MM.1S (cell line): ENCODE results near the gene PHETA1.

ENCODE experiments used
- DNase-seq: peaks from one replicate; pipeline ENCODE4 v3.0.0-alpha.2; 2015
- H2AFZ ChIP-seq: fragments of 300-600 bp; sonication (generic); 2 replicates; pipeline ENCODE4 v1.6.0; 2016; ENCODE audit warnings: antibody characterized with exemption, low read length
- H3F3A ChIP-seq: fragments of 300-600 bp; sonication (generic); 2 replicates; pipeline ENCODE4 v1.6.1; 2016; ENCODE audit warnings: mild to moderate bottlenecking, antibody characterized with exemption, low read length, moderate library complexity, mixed read lengths; ENCODE audit not compliant: insufficient read depth
- H3K27ac ChIP-seq: fragments of 300-600 bp; sonication (generic); 2 replicates; pipeline ENCODE4 v1.5.1; 2016; ENCODE audit warnings: mild to moderate bottlenecking, low read length
- H3K27me3 ChIP-seq: fragments of 300-600 bp; sonication (generic); replicated peaks from 2 replicates; pipeline ENCODE4 v1.6.0; 2016; ENCODE audit warnings: low read length; ENCODE audit not compliant: insufficient read depth
- H3K36me3 ChIP-seq: fragments of 300-600 bp; sonication (generic); replicated peaks from 2 replicates; pipeline ENCODE4 v1.6.1; 2016; ENCODE audit warnings: mild to moderate bottlenecking, low read length, mixed read lengths; ENCODE audit not compliant: insufficient read depth
- H3K4me1 ChIP-seq: fragments of 300-600 bp; sonication (generic); 2 replicates; pipeline ENCODE4 v1.6.1; 2016; ENCODE audit warnings: low read length, mixed read lengths
- H3K4me2 ChIP-seq: fragments of 300-600 bp; sonication (generic); 2 replicates; pipeline ENCODE4 v1.6.0; 2016; ENCODE audit warnings: low read depth, low read length
- H3K4me3 ChIP-seq: fragments of 300-600 bp; sonication (generic); 2 replicates; pipeline ENCODE4 v1.5.1; 2016; ENCODE audit warnings: low read length, mixed read lengths
- H3K79me2 ChIP-seq: fragments of 300-600 bp; sonication (generic); 2 replicates; pipeline ENCODE4 v1.6.1; 2016; ENCODE audit warnings: mixed run types, low read length, mixed read lengths
- H3K9ac ChIP-seq: fragments of 300-600 bp; sonication (generic); 2 replicates; pipeline ENCODE4 v1.6.1; 2016; ENCODE audit warnings: low read length, mixed read lengths
- H3K9me2 ChIP-seq: fragments of 300-600 bp; sonication (generic); replicated peaks from 2 replicates; pipeline ENCODE4 v1.6.1; 2016; ENCODE audit warnings: mild to moderate bottlenecking, low read length, mixed read lengths; ENCODE audit not compliant: insufficient read depth
- H3K9me3 ChIP-seq: fragments of 300-600 bp; sonication (generic); replicated peaks from 2 replicates; pipeline ENCODE4 v1.6.1; 2016; ENCODE audit warnings: mild to moderate bottlenecking, low read length, mixed read lengths; ENCODE audit not compliant: insufficient read depth
- H4K20me1 ChIP-seq: fragments of 300-600 bp; sonication (generic); 2 replicates; pipeline ENCODE4 v1.6.1; 2016; ENCODE audit warnings: mild to moderate bottlenecking, low read length, moderate library complexity, mixed read lengths; ENCODE audit not compliant: insufficient read depth
- CTCF ChIP-seq: fragments of 300-600 bp; sonication (generic); IDR thresholded peaks from 2 replicates; pipeline ENCODE4 v1.5.1; 2016; ENCODE audit warnings: antibody characterized with exemption, low read length, mixed read lengths
- EZH2 ChIP-seq: fragments of 300-600 bp; sonication (generic); optimal IDR thresholded peaks from 2 replicates; pipeline ENCODE3; 2017; ENCODE audit warnings: low read depth, mild to moderate bottlenecking, antibody characterized with exemption, low read length, mixed read lengths
- EZH2phosphoT487 ChIP-seq: fragments of 300-600 bp; sonication (generic); IDR thresholded peaks from 2 replicates; pipeline ENCODE4 v1.6.1; 2018; ENCODE audit warnings: antibody characterized with exemption, low read length

PHETA1 gene

GRCh38 chr12:111312708-111313107 lies 56.2 kb downstream of the PHETA1 start:
- Histone ChIP-seq H3K36me3 (no peaks in the 10 kb centered on the region), H3K9ac (no peak overlapping the region), H3K4me2 (no peak overlapping the region), H4K20me1 (no peaks in the 10 kb centered on the region), H3K9me3 (no peaks in the 10 kb centered on the region), H2AFZ (no peak overlapping the region), H3K27me3 (no peaks in the 10 kb centered on the region), H3K79me2 (no peaks in the 10 kb centered on the region), H3K4me3 (no peak overlapping the region), H3K4me1 (no peaks in the 10 kb centered on the region), H3K9me2 (no peaks in the 10 kb centered on the region), H3F3A (no peaks in the 10 kb centered on the region), H3K27ac (no peak overlapping the region)
- TF ChIP-seq CTCF: no peak
- TF ChIP-seq EZH2phosphoT487: no peak
- DNase-seq: no peak

GRCh38 chr12:111312016-111312415 lies 56.9 kb downstream of the PHETA1 start:
- no peaks in the 10 kb centered on the region for H3K27me3 ChIP-seq
- no peak overlapping the region for H3K4me3 ChIP-seq
- no peaks in the 10 kb centered on the region for H4K20me1 ChIP-seq
- no peaks in the 10 kb centered on the region for H3K79me2 ChIP-seq
- no peak for DNase-seq
- H3F3A ChIP-seq: no peaks in the 10 kb centered on the region
- H3K9me2 ChIP-seq: no peaks in the 10 kb centered on the region
- H3K36me3 ChIP-seq: no peaks in the 10 kb centered on the region
- H3K9me3 ChIP-seq: no peaks in the 10 kb centered on the region
- no peak for TF ChIP-seq CTCF
- no peak for TF ChIP-seq EZH2
- TF ChIP-seq EZH2phosphoT487: no peak
- no peak overlapping the region for H3K9ac ChIP-seq
- H3K27ac ChIP-seq: no peak overlapping the region
- no peaks in the 10 kb centered on the region for H3K4me1 ChIP-seq
- H3K4me2 ChIP-seq: no peak overlapping the region
- no peak overlapping the region for H2AFZ ChIP-seq

- no peaks in the 10 kb centered on the region for H3K4me1 ChIP-seq
- H3K27me3 ChIP-seq: no peaks in the 10 kb centered on the region
- H3K9me2 ChIP-seq: no peaks in the 10 kb centered on the region
- no peak for DNase-seq
- TF ChIP-seq EZH2 (no peak), EZH2phosphoT487 (no peak), CTCF (no peak)
- H3K9ac ChIP-seq: no peak overlapping the region
- H3K4me2 ChIP-seq: no peak overlapping the region
- H4K20me1 ChIP-seq: no peaks in the 10 kb centered on the region
- no peak overlapping the region for H3K4me3 ChIP-seq
- H2AFZ ChIP-seq: no peak overlapping the region
- no peak overlapping the region for H3K27ac ChIP-seq
- H3K79me2 ChIP-seq: no peaks in the 10 kb centered on the region
- H3K9me3 ChIP-seq: no peaks in the 10 kb centered on the region
- no peaks in the 10 kb centered on the region for H3F3A ChIP-seq
- H3K36me3 ChIP-seq: no peaks in the 10 kb centered on the region
Observed at GRCh38 chr12:111311011-111311410, 57.9 kb downstream of the PHETA1 start.
